GM13977 (cell line): ENCODE results near the gene GPR15LG.
"Not testable (repeated sequence)": the region's sequence is repeated elsewhere in the genome, so short reads cannot be mapped to it uniquely, and the experiment has no call there.

Source experiments
- DNase-seq: peaks from one replicate; pipeline ENCODE4 v3.0.0; 2012; ENCODE audit warnings: low spot score
- in situ Hi-C: fragments of 300-500 bp; cut with MboI; formaldehyde crosslinking; loops from one replicate; pipeline ENCODE4 v1.12.0; 2022; ENCODE audit warnings: low sequenced_read_pairs, low pct_unique_long_range_greater_than_20kb, mixed read lengths, inconsistent platforms; ENCODE audit not compliant: unreplicated experiment
- TF ChIP-seq, protein P1 (sequence below): IDR thresholded peaks from 2 replicates; pipeline ENCODE4 v1.5.1; 2012; ENCODE audit warnings: mild to moderate bottlenecking, control low read depth; ENCODE audit not compliant: insufficient read depth; ENCODE audit errors: extremely low read depth, missing control alignments

Gene GPR15LG

DNA sequence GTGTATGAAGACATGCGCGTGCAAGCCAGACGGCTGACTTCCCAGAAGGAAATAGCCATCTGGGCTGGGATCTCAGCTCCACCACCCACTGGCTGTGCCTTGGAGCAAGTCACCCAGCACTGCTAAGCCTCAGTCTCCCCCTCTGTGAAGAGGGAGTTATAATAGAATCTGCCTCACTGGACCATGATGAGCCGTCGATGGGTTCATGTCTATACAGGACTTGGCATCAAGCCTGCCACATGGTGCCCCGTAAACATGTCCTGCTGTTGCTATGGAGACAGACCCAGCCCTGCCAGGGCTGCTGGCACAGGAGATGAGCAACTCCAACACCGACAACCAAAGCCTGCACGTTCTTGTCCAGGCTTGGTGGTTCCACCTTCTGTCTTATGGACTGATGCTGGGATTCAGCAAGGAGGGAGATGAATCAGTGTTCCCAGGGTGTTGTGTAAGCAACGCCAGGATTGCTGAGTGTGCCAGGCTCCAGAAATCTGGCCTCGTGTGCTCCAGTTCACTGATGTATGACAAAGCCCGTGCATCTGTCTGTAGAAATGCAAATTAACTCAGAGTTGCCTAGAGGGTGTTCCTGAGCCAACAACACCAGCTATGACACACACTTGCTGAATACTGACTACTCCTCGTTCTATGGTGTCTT is 5.6 kb downstream of the GPR15LG start:
- in situ Hi-C loops, result no loop called here
- DNase-seq, result peak; percentile 78
- TF ChIP-seq, protein P1, sequence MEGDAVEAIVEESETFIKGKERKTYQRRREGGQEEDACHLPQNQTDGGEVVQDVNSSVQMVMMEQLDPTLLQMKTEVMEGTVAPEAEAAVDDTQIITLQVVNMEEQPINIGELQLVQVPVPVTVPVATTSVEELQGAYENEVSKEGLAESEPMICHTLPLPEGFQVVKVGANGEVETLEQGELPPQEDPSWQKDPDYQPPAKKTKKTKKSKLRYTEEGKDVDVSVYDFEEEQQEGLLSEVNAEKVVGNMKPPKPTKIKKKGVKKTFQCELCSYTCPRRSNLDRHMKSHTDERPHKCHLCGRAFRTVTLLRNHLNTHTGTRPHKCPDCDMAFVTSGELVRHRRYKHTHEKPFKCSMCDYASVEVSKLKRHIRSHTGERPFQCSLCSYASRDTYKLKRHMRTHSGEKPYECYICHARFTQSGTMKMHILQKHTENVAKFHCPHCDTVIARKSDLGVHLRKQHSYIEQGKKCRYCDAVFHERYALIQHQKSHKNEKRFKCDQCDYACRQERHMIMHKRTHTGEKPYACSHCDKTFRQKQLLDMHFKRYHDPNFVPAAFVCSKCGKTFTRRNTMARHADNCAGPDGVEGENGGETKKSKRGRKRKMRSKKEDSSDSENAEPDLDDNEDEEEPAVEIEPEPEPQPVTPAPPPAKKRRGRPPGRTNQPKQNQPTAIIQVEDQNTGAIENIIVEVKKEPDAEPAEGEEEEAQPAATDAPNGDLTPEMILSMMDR, result no peak

- DNase-seq, in situ Hi-C loops: not testable (repeated sequence)
Observed at GRCh38 chr10:84180386-84180785, 6.8 kb downstream of the GPR15LG start.

DNA sequence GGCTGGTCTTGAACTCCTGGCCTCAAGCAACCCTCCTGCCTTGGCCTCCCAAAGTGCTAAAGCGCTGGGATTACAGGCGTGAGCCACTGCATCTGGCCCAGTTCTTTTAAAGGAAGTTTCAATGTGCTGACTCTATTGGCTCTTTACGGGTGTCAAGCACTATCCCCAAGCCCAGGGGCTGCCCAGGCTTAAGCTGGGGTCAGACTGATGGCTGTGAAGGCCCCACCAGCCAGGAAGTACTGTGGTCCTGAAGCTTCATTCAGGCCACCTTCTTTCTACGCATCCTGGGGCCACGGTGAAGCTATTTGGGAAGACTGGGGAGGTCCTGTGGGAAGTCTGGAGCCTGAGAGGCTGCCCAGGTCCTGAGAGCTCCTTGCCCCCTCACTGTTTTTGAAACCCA is 8.0 kb downstream of the GPR15LG start:
- no peak for DNase-seq
- TF ChIP-seq, protein P1, result no peak
- in situ Hi-C loops, result no loop called here

- DNase-seq, result no peak
- TF ChIP-seq, protein P1, result no peak
- in situ Hi-C loops, result no loop called here
Observed at GRCh38 chr10:84184517-84184916, 10.9 kb downstream of the GPR15LG start.

GRCh38 chr10:84185526-84186175 is 12.1 kb downstream of the GPR15LG start:
- no peak for DNase-seq
- TF ChIP-seq, protein P1, result no peak
- in situ Hi-C loops, result no loop called here

- in situ Hi-C loops, result no loop called here
- TF ChIP-seq, protein P1, result no peak
- no peak for DNase-seq
Observed at GRCh38 chr10:84188815-84189214, 15.2 kb downstream of the GPR15LG start.

- in situ Hi-C loops, result no loop called here
- TF ChIP-seq, protein P1, result no peak
- no peak for DNase-seq
Observed at GRCh38 chr10:84190621-84191020, 17.0 kb downstream of the GPR15LG start.
